ENCODE results near the gene TASOR2. TPM values are rescaled to one million over a fixed set of nuclear protein-coding genes. Genes with fewer than 3 reads are reported as not detected.

The TASOR2 gene
- total and polyA plus RNA-seq, 9 of the 15 experiments (the other 6 are each of a cell fraction or from before 2014, with no cell fraction given) = 12.7 to 75.3 (median 52.3) TPM

- TF ChIP-seq AFF4 (CRISPR knock-in tag; IDR thresholded peaks at IDR 0.05) (peak; percentile 79), ZNF212 (CRISPR knock-in tag; IDR thresholded peaks at IDR 0.05) (no peak), ZNF431 (CRISPR knock-in tag; IDR thresholded peaks at IDR 0.05) (peak; percentile 44; the same call in 1 of the 2 replicates), ZNF277 (CRISPR knock-in tag; IDR thresholded peaks at IDR 0.05; ENCODE audit: borderline replicate concordance) (no peak), EHMT2 (IDR thresholded peaks at IDR 0.05) (no peak), EWSR1 (IDR thresholded peaks at IDR 0.05; ENCODE audit: borderline replicate concordance, low read depth, partially characterized antibody) (no peak), SLC30A9 (CRISPR knock-in tag; IDR thresholded peaks at IDR 0.05) (no peak), NR2F6 (CRISPR knock-in tag; IDR thresholded peaks at IDR 0.05) (no peak), FOXM1 (IDR thresholded peaks at IDR 0.05; ENCODE audit: low read depth) (peak; percentile 88), FOXM1 (CRISPR knock-in tag; IDR thresholded peaks at IDR 0.05; ENCODE audit: low read depth) (peak; percentile 84; the same call in 1 of the 2 replicates), E2F5 (CRISPR knock-in tag; IDR thresholded peaks at IDR 0.05) (no peak), ILK (tag; IDR thresholded peaks at IDR 0.05; ENCODE audit: borderline replicate concordance, low read depth) (no peak), MEF2A (IDR thresholded peaks at IDR 0.05; ENCODE audit: control insufficient read depth, low read depth, low read length) (no peak), TFAP4 (CRISPR knock-in tag; IDR thresholded peaks at IDR 0.05; ENCODE audit: borderline replicate concordance) (peak; percentile 85), SMARCB1 (IDR thresholded peaks at IDR 0.05; ENCODE audit: insufficient read length, low read depth) (no peak), TFE3 (CRISPR knock-in tag; IDR thresholded peaks at IDR 0.05) (no peak), KAT8 (IDR thresholded peaks at IDR 0.05; ENCODE audit: low read depth) (no peak), GTF2A2 (tag; IDR thresholded peaks at IDR 0.05) (no peak), TEAD1 (CRISPR knock-in tag; IDR thresholded peaks at IDR 0.05) (no peak)
Measured at GRCh38 chr10:5692461-5693358, 8.1 kb downstream of the TASOR2 start (continued).

Data from K562 (cell line).